OCI-LY1 (cell line): ENCODE results near the gene HTRA3.

Experiments
- H2AFZ ChIP-seq: fragments of 200-600 bp; sonication (generic), shearing (Covaris generic); 2 replicates; pipeline ENCODE4 v1.6.0; 2014; ENCODE audit warnings: antibody characterized with exemption, mild to moderate bottlenecking, low read length
- H3F3A ChIP-seq: fragments of 200-600 bp; sonication (generic), shearing (Covaris generic); 2 replicates; pipeline ENCODE4 v1.6.0; 2014; ENCODE audit warnings: mild to moderate bottlenecking, antibody characterized with exemption, low read length, moderate library complexity; ENCODE audit not compliant: insufficient read depth
- H3K27ac ChIP-seq: fragments of 200-600 bp; sonication (generic); 2 replicates; pipeline ENCODE4 v1.5.1; 2014; ENCODE audit warnings: low read length, mixed run types, mild to moderate bottlenecking, low read depth; ENCODE audit not compliant: poor library complexity, severe bottlenecking
- H3K27me3 ChIP-seq: fragments of 200-600 bp; sonication (generic); 2 replicates; pipeline ENCODE4 v1.6.0; 2014; ENCODE audit warnings: antibody characterized with exemption, mild to moderate bottlenecking, low read length, moderate library complexity; ENCODE audit not compliant: insufficient read depth
- H3K36me3 ChIP-seq: fragments of 200-600 bp; sonication (generic); 2 replicates; pipeline ENCODE4 v1.6.1; 2014; ENCODE audit warnings: mild to moderate bottlenecking, antibody characterized with exemption, low read length, moderate library complexity, mixed read lengths; ENCODE audit not compliant: insufficient read depth
- H3K4me1 ChIP-seq: fragments of 200-600 bp; sonication (generic); 2 replicates; pipeline ENCODE4 v1.5.1; 2014; ENCODE audit warnings: mild to moderate bottlenecking, low read length, moderate library complexity; ENCODE audit not compliant: insufficient read depth, severe bottlenecking
- H3K4me2 ChIP-seq: fragments of 200-600 bp; sonication (generic), shearing (Covaris generic); 2 replicates; pipeline ENCODE4 v1.6.1; 2014; ENCODE audit warnings: low read length
- H3K4me3 ChIP-seq: fragments of 200-600 bp; sonication (generic); 2 replicates; pipeline ENCODE4 v1.5.1; 2014; ENCODE audit warnings: low read length, low read depth, mild to moderate bottlenecking, mixed read lengths; ENCODE audit not compliant: poor library complexity, severe bottlenecking
- H3K79me2 ChIP-seq: fragments of 200-600 bp; shearing (Covaris generic); 2 replicates; pipeline ENCODE4 v1.6.1; 2016; ENCODE audit warnings: mixed run types, low read length, mixed read lengths; ENCODE audit not compliant: insufficient read depth
- H3K9ac ChIP-seq: fragments of 200-600 bp; sonication (generic), shearing (Covaris generic); 2 replicates; pipeline ENCODE4 v1.6.1; 2014; ENCODE audit warnings: mild to moderate bottlenecking, low read length, mixed read lengths
- H3K9me2 ChIP-seq: fragments of 200-600 bp; sonication (generic), shearing (Covaris generic); 2 replicates; pipeline ENCODE4 v1.6.1; 2014; ENCODE audit warnings: low read depth, mild to moderate bottlenecking, low read length, mixed read lengths
- H3K9me3 ChIP-seq: fragments of 200-600 bp; shearing (Covaris generic); 2 replicates; pipeline ENCODE4 v1.6.1; 2014; ENCODE audit warnings: low read length, mixed read lengths
- H4K20me1 ChIP-seq: fragments of 200-600 bp; sonication (generic), shearing (Covaris generic); 2 replicates; pipeline ENCODE4 v1.6.0; 2016; ENCODE audit warnings: mild to moderate bottlenecking, low read length; ENCODE audit not compliant: insufficient read depth
- CTCF ChIP-seq: fragments of 200-600 bp; sonication (generic), shearing (Covaris generic); IDR thresholded peaks from 2 replicates; pipeline ENCODE4 v1.5.1; 2017; ENCODE audit warnings: mild to moderate bottlenecking, antibody characterized with exemption, low read length, moderate library complexity, mixed read lengths
- EZH2 ChIP-seq: fragments of 200-600 bp; sonication (generic), shearing (Covaris generic); IDR thresholded peaks from 2 replicates; pipeline ENCODE4 v1.8.0; 2017; ENCODE audit warnings: borderline replicate concordance, mixed run types, mild to moderate bottlenecking, antibody characterized with exemption, low read length, moderate library complexity, mixed read lengths

Gene HTRA3

GRCh38 chr4:8238515-8239053 is 31.0 kb upstream of the HTRA3 start:
- no peaks in the 10 kb centered on the region for H3K9me2 ChIP-seq
- peaks cover 51% of the 10 kb centered on the region for H3K4me1 ChIP-seq
- H3K27ac ChIP-seq: peak overlapping the region; percentile 77
- H3K4me3 ChIP-seq: no peak overlapping the region
- H3K27me3 ChIP-seq: no peaks in the 10 kb centered on the region
- no peak overlapping the region for H2AFZ ChIP-seq
- H3K79me2 ChIP-seq: no peaks in the 10 kb centered on the region
- H3K9ac ChIP-seq: no peak overlapping the region
- TF ChIP-seq EZH2 (no peak), CTCF (peak; percentile 25; the same call in 1 of the 2 replicates)
- peaks cover 90% of the 10 kb centered on the region for H3K36me3 ChIP-seq
- H3K4me2 ChIP-seq: no peak overlapping the region
- H4K20me1 ChIP-seq: no peaks in the 10 kb centered on the region
- no peaks in the 10 kb centered on the region for H3F3A ChIP-seq
- H3K9me3 ChIP-seq: no peaks in the 10 kb centered on the region

GRCh38 chr4:8239226-8239625 is 30.3 kb upstream of the HTRA3 start:
- Histone ChIP-seq H3K4me1 (peaks cover 45% of the 10 kb centered on the region), H3K9me2 (no peaks in the 10 kb centered on the region), H3K36me3 (peaks cover 84% of the 10 kb centered on the region), H3K4me3 (no peak overlapping the region), H4K20me1 (no peaks in the 10 kb centered on the region), H3K9ac (no peak overlapping the region), H3F3A (no peaks in the 10 kb centered on the region), H3K9me3 (no peaks in the 10 kb centered on the region), H3K27me3 (no peaks in the 10 kb centered on the region), H3K79me2 (no peaks in the 10 kb centered on the region), H3K4me2 (no peak overlapping the region), H3K27ac (no peak overlapping the region), H2AFZ (no peak overlapping the region)
- no peak for TF ChIP-seq EZH2

GRCh38 chr4:8239661-8240060 is 29.9 kb upstream of the HTRA3 start:
- Histone ChIP-seq H3K4me2 (no peak overlapping the region), H3K9ac (no peak overlapping the region), H3K4me1 (peaks cover 41% of the 10 kb centered on the region), H4K20me1 (no peaks in the 10 kb centered on the region), H3K79me2 (no peaks in the 10 kb centered on the region), H3K4me3 (no peak overlapping the region), H2AFZ (no peak overlapping the region), H3K36me3 (peaks cover 79% of the 10 kb centered on the region), H3K27ac (no peak overlapping the region), H3K27me3 (no peaks in the 10 kb centered on the region), H3F3A (no peaks in the 10 kb centered on the region), H3K9me2 (no peaks in the 10 kb centered on the region), H3K9me3 (no peaks in the 10 kb centered on the region)
- TF ChIP-seq CTCF (no peak), EZH2 (no peak)

GRCh38 chr4:8240211-8241041 is 29.1 kb upstream of the HTRA3 start:
- Histone ChIP-seq H3F3A (no peaks in the 10 kb centered on the region), H3K9me2 (no peaks in the 10 kb centered on the region), H3K4me2 (no peak overlapping the region), H3K27ac (no peak overlapping the region), H3K36me3 (peaks cover 72% of the 10 kb centered on the region), H3K27me3 (no peaks in the 10 kb centered on the region), H3K4me3 (no peak overlapping the region), H3K9ac (no peak overlapping the region), H2AFZ (no peak overlapping the region), H3K79me2 (no peaks in the 10 kb centered on the region), H3K4me1 (peaks cover 33% of the 10 kb centered on the region), H4K20me1 (no peaks in the 10 kb centered on the region), H3K9me3 (no peaks in the 10 kb centered on the region)
- no peak for TF ChIP-seq EZH2
- TF ChIP-seq CTCF: no peak
